TTC549 (cell line): ENCODE results near the gene STRBP.
"Not testable (repeated sequence)": the region's sequence is repeated elsewhere in the genome, so short reads cannot be mapped to it uniquely, and the experiment has no call there.

Experiments used
- FAIRE-seq: peaks from 2 replicates; lab custom pipeline; 2012; peaks lifted over from hg19 to GRCh38; lab: Jason Lieb, UNC

Gene STRBP

DNA sequence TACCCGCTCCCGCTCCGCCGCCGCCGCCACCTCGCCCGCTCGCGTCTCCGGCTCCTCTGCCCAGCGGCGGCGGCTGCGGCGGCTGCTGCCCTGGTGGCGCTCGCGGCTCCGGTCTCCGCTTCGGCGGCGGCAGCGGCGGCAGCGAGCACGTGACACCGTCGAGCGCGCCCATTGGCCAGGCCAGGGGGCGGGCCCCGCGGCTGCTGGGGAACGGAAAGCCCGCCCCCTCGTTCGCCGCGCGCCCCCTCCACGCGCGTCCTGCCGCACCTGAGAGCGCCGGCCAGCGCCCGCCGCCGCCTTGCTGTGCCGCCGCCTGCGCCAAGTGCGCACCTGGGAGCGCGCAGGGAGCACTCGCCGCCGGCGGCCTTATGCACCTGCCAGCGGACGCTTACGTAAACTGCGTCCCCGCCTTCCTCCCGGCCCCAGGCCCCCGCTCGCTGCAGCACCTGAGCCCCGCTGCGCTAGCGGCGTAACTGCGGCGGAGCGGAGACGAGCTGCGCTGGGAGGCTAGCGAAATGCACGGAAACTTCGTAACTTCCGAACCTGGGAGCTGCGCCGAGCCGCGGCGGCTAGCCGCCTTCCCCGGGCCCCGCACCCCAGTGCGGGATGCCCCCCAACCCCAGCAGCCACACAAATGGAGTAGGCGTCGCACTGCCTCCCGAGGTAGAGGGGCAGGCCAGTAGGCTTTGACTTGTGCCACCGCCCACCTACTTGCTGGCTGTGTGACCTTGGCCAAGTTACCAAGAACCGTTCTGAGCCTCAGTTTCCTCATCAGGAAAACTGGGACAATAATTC, at the start of gene STRBP:
Gene STRBP (minus strand): TSS at position 122 of the 795 bp plus-strand sequence. CDS start 84,452 bp downstream, outside the sequence.
- FAIRE-seq: no peak

DNA sequence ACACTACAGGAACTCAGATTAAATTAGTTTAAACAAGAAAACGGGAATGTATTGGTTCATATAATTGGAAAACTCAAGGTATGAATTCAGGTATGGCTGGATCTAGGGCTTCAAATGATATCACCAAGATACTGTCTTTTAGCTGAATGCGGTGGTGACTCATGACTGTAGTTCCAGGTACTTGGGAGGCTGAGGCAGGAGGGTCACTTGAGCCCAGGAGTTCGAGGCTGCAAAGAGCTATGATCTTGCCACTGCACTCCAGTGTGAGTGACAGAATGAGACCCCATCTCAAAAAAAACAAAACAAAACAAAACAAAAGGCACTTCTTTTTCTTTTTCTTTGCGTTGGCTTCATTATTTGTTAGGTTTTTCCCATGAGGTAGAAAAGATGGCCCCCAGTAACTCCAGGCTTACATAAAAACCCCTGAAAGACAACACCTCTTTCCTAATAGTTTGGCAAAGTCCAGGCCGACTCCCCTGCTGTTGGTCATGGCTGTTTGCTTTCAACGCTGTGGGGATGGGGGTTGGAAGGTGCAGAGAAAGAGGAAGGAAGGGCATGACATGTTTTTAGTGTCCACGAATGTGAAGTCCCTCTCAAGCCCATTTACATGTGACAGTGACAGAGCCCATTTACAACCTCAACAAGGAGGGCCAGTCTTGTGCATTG, 47.8 kb upstream of the STRBP start:
- FAIRE-seq: no peak

DNA sequence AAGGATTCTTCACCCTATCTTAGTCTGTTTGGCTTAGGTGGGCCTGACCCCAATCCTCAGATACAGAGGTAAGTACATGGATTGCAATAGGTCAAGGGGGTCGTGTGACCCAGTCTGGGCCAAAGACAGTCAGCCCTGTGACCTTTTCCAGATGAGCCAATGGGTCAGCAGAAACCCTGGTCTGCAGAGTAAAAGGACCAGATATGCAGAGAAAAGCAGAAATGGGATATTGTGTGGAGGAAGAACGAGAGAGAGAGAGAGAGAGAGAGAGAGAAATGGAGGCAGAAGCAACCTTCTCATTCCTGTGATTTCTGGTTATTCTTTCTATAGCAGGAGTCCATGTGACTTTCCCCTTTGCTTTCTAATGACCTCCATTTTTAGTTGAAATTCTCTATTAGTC, 47.2 kb upstream of the STRBP start:
- no peak for FAIRE-seq

DNA sequence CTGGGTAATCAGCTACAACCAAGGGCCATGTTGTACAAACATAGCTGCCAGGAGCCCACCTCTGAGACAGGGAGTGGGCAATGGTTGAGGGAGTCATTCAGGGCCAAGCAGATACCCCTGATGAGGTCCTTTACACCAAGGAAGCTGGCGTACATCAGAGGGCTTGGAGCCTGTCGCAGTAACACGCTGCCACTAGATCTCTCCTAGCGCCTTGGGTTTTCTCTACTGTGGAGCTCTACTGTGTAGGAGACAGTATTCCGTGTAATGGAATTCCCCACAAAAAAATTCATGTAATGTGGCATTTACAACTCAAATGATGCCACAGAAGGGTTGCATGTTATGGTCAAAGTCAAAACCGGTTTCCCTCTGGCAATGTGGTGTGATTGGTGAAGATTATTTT, 46.2 kb upstream of the STRBP start:
- FAIRE-seq: no peak

DNA sequence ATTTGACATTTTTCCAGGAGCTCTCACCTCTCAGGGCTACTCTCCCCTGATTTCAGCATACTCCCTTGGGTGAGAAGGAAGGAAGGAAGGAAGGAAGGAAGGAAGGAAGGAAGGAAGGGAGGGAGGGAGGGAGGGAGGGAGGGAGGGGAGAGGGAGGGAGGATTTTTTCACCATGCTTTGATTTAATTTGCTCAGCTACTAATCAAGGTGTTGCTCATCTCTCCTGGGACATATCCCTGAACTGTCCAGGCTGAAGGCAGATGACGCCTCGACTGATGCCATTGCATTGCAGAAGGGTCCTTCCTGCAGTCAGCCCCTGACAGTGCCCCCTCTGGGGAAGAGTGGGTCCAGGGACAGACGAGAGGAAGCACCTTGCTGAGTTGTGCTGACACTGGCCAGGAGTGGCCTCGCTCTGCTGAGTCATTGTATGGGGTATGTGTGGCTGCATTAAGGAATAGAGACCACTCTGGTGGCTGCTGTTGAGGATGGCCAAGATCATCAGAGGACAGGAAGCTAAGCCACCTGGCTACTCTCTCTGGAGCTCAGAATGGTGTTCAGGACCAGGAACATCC, 44.0 kb upstream of the STRBP start:
- no peak for FAIRE-seq

DNA sequence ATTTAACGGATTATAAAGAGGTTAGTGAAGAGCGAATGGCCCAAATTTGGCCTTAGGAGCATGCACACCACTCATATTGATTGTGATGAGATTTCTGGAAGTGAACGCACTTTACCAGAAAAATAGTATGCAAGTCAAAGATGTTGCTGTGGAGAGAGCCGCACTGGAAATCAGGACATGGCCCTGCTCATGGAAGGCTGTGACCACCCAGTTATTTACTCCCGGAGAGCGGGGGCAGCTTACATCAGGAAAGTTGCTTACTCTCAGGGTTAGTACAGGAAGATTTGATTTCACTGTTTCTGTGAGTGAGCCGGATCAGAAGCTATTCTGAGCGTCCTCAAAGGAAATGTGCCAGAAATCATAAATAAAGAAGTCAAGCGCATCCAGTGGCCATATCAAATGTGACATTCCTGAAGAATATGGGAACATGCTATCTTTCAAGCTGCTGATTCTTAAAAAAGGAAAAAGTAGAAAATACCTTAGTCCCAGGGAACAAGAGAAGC, 42.9 kb upstream of the STRBP start:
- no peak for FAIRE-seq

DNA sequence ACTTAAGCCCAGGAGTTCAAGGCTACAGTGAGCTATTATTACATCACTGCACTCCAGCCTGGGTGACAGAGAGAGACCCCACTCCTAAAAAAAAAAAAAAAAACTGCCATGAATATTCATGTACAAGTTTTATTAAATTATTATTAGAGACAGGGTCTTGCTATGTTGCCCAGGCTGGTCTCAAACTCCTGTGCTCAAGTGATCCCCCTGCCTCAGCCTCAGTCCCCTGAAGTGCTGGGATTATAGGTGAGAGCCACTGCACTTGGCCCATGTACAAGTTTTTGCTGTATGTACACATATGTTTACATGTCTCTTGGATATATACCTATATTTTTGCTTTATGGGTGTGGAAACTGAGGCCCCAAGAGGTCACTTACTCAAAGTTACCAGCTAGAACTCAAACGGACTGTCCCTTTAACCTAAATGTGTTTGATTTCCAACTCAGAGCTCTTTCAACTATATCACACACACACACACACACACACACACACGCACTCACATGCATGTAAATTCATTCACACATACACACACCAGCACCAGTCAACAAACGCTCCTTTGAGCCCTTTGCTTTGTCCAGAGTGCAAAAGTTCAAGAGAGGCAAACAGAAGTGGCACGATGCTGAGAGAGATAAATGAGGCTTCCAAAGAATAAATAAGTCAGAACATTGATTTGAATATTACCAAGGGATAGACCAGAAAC, 42.3 kb upstream of the STRBP start:
- no peak for FAIRE-seq

DNA sequence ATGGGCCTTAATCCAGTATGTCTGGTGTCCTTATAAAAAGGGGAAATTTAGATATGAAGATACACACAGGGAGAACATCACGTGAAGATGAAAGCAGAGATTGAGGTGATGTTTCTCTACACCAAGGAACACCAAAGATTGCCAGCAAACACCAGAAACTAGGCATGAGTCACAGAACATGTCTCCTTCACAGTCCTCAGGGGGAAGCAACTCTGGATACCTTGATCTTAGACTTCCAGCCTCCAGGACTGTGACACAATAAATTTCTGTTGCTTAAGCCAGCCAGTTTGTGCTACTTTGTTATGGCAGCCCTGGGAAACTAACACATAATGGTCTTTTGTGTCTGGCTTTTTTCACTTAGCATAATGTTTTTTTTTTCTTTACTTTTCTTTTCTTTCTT, 41.2 kb upstream of the STRBP start:
- no peak for FAIRE-seq

DNA sequence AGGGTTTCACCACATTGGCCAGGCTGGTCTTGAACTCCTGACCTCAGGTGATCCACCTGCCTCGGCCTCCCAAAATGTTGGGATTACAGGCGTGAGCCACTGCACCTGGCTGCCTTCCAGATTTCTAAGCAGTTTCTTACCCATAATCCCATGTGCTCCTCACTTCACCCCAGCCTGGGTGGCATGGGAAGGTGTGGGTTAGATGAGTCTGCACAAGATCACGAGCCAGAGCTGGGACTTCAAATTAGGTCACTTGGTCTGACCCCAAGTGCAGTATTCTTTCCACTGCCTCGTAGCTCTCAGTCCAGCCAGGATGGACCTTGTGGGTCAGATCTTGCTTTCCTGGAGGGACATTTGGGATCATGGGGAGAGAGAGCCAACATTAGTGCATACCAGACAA, 37.5 kb upstream of the STRBP start:
- FAIRE-seq: no peak

DNA sequence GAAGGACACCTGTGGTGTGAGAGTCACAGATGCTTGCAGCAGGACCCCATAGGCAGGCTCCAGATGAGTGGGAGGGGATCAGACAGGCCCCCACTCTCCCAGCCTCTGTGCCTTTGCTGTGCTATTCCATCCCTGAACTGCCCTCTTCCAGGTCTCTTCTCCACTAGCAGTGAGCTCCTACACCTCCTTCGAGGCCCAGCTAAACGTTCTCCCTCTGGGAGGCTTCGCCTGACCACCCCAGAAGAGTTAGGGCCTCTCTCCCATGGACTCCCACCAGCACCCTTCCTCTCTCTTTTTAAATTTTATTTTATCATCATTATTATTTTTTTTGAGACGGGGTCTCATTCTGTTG, 35.9 kb upstream of the STRBP start:
- no peak for FAIRE-seq

DNA sequence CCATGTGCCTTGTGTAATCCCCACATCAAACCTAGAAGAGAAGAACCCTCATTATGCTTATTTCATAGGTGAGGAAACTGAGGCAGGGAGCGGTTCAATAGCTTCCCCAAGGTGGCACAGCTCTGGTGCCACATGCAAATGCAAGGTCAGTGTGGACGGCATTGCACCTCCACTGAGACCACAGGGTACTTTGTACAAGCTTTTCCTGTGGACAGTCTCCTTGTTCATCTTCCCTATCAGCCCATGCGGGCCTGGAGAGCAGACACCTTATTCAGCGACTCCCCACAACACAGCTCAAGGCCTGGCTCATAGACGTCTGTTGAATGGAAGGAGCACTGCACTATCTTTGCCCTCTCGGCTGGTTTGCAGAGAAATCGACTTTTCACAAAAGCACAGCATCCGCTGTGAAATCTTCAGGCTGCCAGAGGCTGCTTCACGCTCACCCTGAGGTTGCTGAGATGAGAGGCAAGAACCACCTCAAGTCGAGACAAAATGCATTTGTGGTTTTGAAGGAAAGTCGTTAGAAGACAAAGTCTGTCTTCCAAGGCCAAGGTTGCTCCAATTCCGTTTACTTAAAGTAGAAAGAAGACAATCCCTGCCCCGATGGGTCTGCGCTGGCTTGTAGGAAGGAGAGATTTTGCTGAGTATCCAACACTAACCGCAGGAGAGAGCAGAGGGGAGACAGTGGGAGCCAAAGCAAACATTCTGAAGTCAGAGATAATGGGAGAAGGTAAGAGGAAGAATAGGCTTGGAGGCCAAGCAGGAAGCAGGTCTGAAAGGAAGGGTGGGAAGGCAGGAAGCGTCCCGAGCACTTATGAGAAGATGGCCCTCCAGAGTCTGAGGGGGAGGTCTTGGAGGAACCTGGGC, 34.2 kb upstream of the STRBP start:
- no peak for FAIRE-seq

DNA sequence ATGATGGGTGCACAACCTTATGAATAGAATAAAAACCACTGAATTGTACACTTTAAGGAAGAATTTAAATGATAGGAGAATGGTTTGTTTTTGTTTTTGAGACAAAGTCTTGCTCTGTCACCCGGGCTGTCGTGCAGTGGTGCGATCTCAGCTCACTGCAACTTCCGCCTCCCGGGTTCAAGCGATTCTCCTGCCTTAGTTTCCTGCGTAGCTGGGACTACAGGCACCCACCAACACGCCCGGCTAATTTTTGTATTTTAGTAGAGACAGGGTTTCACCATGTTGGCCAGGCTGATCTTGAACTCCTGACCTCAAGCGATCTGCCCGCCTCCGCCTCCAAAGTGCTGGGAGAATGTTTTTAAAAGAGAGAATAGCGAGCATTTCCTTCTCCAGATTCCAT, 33.5 kb upstream of the STRBP start:
- not testable (repeated sequence) for FAIRE-seq

DNA sequence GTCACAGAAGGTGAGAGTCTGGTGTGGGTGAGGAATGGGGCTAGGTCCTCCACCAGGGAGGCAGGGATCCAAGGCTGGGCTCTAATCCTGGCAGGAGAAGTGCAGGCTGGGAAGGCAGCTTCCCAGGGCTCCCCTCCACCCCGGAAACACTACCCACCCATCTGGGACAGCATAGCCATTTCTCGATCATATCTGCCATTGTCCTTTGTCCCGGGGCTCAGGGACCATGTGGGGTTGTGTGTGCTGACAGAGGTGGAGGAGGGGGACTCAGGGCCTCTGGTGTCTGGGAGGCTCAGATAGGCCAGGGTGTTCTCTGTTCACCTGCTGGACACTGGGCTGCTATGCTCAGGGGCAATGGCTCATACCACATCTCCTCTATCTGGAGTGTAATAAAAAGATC, 32.2 kb upstream of the STRBP start:
- no peak for FAIRE-seq

DNA sequence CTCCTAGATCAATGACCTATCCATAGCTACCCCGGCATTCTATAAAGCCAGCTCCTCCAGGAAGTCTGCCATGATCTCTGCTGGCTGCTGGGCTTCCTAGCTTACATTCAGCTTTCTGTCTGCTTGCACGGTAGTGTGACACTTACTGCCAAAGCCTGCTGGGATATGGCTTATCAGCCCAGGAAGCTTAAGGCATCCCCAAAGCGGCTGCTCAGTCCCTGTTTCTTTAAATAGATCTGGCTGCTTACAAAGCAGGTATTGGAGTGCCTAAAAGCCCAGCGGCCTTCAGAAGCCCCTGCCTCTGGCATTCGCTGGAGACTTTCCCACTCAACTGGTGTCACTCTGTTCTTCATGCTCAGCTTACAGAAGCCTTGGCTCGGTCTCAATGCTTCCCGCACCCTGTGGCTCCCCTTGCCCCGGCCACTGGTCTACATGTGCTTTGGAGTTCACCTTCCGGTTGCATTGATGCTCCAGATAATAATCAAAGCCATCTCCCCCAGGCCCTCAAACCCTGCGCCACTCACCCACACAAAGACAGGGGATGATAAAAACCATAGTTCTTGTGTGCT, 31.3 kb upstream of the STRBP start:
- no peak for FAIRE-seq

DNA sequence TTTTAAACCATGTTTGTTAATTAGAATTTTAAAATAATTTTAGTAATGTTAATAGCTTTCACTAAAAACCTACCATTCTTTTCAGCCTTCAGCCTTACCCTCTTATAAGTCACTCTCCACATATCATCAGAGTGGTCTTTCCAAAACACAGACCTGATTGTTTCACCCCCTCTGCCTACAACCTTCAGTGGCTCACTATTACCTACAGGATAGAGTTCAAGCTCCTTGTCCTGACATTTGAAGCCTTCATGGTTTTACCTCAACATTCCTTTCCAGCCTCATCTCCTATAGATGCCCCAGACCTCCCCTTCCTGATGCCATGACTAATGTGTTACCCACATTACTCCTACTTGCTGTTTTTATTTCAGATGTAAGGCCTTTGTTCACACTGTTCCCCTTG, 27.8 kb upstream of the STRBP start:
- FAIRE-seq: no peak

DNA sequence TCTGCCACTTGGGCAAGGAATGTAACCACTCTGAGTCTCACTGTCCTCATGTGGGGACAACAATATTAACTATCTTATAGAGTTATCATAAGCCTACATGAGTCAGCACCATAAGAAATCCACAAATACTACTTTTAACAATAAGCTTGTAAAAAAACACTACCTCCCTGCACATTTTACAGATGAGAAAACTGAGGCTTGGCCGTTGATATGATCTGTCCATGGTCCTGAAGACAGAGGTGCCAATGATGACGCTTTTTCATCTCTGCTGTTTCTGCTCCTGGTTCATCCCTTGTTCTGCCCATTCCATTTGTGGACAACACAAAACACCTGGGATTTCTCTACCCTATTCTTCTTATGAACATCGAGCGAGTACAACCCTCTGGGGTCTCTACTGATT, 23.4 kb upstream of the STRBP start:
- no peak for FAIRE-seq

DNA sequence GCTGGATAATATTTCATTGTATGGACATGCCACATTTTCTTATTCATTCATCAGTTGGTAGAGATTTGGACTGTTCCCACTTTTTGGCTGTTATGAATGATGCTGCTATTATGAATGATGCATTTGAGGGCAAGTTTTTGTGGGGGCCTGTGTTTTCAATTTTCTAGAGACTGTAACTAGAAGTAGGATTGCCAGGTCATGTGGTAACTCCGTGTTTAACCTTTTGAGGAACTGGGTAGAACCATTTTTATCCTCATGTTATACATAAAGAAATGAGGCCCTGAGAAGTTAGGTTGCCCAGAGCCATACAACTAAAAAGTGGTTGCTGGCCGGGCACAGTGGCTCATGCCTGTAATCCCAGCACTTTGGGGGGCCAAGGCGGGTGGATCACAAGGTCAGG, 22.4 kb upstream of the STRBP start:
- FAIRE-seq: no peak

DNA sequence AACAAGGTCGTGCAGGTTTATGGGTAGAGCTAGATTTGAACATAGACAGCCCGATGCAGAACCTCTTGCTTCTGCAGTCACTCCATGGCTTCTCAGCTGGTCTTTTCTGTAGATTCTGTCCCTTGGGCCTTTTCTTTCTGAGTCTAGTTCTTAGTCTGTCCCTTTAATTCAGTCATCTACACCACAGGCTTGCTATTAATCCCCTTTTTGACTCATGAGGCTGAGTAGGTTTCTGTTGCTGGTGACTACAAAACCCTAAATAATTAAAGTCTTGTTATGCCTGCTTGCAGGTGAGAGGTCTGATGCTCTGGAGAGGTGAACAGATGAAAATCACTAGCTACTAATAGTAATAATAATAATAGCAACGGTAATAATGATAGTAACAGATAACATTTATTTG, 19.3 kb upstream of the STRBP start:
- no peak for FAIRE-seq

DNA sequence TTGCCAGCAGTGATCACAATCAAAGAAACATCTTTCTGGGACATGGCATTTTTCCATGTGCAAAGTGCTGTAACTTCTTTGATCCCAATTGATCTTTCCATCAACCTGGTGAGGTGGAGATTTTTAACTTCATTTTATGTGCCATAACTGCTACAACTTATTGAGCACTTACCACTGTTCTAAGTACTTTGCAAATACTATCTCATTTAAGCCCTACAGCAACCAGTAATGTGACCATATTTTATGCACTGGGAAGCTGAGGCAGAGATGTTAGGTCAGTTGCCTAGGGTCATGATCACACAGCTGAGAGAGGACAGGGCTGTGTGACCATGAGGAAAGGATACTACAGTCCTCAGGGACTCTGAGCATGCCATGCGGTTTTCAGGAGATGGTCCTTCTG, 17.9 kb upstream of the STRBP start:
- no peak for FAIRE-seq

DNA sequence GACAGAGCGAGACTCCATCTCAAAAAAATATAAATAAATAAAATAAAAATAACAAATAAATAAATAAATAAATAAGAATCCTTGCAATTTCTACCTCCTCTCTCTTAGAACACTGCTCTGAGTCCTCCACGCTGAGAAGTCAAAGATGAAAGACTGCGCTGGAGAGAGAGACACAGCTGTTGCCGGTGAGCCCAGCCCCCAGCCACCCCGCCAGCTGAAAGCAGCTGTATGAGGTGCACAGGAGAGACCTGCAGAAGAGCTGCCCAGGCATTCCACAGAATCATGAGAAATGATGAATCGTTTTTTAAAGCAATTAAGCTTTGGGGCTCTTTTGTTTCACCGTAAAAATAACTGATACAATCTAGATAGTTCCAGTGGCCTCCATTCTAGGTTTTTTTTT, 16.3 kb upstream of the STRBP start:
- FAIRE-seq: no peak

DNA sequence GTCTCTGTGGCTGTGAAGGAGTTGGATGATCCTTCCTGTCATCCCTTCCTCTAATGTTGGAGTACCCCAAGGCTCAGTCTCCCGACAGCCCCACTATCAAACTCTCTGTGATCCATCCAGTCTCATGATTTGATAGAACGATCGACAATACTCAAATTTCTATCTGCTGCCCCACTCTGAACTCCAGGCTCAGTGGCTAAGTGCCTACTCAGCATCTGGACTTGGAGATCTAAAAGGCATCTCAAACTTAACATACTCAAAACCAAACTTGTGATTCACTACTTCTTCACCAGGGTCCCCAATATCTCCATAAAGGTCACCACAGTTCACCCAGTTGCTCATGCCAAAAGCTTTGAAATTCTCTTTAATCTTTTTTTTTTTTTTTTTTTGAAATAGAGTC, 15.1 kb upstream of the STRBP start:
- FAIRE-seq: no peak

DNA sequence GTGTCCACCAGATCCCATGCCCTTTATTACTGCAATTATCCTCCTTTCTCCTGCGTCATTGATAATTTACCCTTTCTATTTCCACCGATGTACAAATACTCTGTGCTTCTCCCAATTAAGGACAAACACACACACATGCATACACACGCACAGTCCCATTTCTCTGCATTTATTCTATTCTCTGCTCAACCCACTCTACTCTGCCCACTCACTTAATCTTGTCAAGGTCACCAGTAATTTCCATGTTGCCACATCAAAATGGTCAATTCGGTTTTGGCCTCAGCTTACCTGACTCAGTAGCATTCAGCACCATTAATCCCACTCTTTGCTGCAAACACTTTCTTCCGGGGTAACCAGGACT, 14.6 kb upstream of the STRBP start:
- FAIRE-seq: no peak
